Stimulated activated naive CD4-positive, alpha-beta T cell (primary cell): ENCODE measurements around the gene SNN.
A peak's percentile ranks its signal among the peaks of the same experiment; 100 is the strongest.

Source experiments
- DNase-seq, 6 experiments: peaks; one replicate each; lab custom pipeline; 2025; lab: John Stamatoyannopoulos, UW

SNN gene

GRCh38 chr16:11699234-11699894 lies 31.1 kb downstream of the SNN start:
- DNase-seq: no peak

- no peak for DNase-seq
Observed at GRCh38 chr16:11700264-11701029, 32.2 kb downstream of the SNN start.

DNA sequence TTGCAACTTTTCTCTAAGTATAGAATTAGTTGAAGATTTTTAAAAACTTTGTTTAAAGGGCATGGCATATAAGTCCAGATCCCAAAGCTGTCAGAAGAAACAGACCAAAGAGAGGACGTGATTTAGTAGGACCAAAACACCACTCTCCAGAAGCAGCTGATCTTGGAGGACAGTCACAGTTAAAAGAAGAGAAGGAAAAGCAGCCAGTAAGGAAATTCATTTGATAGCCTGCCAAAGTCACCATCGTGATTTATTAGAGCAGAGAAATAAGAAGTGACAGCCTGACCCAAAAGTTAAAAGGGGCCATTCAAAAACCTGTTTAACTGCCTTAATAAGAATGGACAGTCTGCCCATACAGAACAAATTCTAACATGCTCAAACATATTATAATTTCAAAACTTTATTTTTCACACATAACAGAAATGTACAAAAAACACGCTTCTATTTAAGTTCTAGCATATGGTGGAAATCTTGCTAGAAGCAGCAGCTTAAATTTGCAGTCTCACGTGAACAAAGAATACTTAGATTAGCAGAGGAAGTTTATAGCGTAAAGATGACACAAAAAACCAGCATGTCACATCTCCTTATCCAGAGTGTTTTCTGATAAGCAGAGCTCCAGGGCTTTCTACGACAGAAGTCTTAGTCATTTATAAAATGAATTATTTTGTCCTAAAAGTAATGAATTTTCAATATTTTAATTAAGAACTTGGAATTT lies 37.2 kb downstream of the SNN start:
- no peak for DNase-seq

- no peak for DNase-seq
Observed at GRCh38 chr16:11706180-11706742, 38.0 kb downstream of the SNN start.

- no peak for DNase-seq
Observed at GRCh38 chr16:11707679-11708197, 39.5 kb downstream of the SNN start.

- DNase-seq: no peak
Observed at GRCh38 chr16:11708421-11708820, 40.2 kb downstream of the SNN start.

GRCh38 chr16:11711662-11712061 lies 43.4 kb downstream of the SNN start:
- no peak for DNase-seq

- no peak for DNase-seq
Observed at GRCh38 chr16:11712122-11712521, 43.9 kb downstream of the SNN start.

DNA sequence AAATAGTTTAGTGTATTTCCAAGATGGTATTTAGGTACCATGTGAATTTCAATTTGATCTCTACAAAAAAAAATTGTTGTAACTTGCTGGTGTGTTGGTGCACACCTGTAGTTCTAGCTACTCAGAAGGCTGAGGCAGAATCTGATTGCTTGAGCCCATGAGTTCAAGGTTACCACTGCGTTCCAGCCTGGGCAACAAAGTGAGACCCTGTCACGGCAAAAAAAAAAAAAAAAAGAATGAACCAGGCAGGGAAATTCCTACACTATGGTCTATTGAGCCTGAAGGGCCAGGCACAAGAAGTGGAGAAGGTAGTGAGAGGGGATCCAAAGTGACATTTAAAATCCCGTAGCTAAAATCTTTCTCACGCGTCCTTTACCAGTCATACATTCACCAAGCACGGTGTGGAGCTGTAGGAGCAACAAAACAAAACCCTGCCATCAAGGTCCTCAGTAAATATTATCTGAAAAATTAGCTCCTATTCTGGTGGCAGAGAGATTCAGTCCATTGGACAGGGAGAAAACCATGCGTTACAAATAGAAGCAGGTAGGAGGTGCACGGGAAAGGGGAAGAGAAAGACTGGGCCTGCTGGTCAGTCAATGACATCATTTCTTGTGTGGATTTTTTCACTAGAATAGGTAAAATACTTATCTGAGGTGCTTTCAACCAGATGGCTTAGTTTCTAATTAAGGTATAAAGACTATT lies 47.1 kb downstream of the SNN start:
- DNase-seq: peak in 1 of 6 experiments; percentile 11

DNA sequence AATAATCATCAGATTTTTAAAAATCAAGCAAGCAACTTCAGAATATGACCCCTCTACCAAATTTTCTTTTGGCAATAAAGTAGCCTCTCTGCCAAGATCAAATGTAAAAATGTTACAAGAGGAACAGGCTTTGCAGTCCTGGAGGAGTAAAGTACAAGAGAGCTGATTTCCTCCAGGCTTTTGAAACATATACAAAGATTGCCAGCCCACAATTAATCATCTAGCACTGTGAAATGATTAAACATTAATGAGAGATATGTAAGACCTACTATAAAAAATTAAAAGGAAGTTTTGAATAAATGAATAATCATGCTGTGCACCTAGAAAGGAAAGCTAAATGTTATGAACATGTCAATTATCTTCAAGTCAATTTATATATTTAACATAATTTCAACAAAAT lies 48.1 kb downstream of the SNN start:
- no peak for DNase-seq

DNA sequence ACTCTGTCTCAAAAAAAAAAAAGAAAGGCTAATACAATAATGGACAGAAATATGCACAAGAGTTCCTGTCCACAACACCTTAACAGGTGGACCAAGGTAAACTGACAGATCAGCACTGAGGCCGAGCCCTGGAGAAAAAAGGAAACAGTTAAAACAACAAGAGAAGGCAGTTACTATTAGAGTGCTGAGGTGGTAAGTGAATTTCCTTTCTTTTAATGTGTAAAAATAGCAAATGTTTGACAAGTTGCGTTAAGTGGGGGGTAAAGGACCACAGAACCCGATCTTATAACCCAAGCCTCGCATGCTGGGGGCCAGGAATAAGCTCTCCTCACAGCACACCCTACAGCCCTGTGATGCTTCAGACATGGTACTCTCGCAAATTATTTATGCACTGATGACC lies 49.6 kb downstream of the SNN start:
- no peak for DNase-seq

- DNase-seq: no peak
Observed at GRCh38 chr16:11719171-11719570, 50.9 kb downstream of the SNN start.

DNA sequence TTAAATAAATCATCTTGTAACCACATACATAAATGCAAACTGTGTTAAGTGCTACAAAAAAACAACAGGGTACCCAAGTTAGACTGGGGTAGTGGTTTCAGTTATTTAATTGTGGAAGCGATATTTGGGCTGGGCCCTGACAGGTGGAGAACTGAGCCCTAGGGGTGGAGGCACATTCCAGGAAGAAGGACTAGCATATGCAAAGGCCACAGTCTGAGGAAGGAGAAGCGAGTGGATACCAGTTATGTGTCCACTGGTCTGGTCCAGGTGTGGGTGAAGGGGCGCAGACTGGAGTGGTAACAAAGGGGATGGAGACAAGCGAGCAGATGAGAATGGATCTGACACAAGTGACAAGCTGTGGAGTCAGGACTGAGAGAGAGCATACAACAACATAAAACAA lies 51.5 kb downstream of the SNN start:
- DNase-seq: no peak

GRCh38 chr16:11721781-11722467 lies 53.7 kb downstream of the SNN start:
- no peak for DNase-seq

GRCh38 chr16:11722468-11722808 lies 54.2 kb downstream of the SNN start:
- no peak for DNase-seq

DNA sequence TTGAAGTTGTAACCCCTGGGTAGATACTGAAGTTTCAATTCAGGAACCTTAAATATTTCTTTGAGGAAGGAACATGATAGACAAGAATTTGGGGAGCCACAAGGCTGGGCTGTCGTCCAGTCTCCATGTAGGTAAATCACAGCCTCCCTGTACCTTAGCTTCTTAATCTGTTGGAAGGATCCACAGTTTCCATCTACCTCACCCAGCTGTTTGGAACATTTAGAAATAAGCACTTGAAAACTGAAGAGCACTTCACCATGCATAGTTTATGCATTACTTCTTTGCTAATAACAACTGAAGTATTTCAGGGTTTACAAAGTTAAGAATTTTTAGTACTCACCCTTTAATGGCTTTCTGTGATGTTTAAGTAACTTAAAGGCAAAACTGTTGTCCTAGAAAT lies 57.2 kb downstream of the SNN start:
- no peak for DNase-seq

GRCh38 chr16:11726008-11726407 lies 57.8 kb downstream of the SNN start:
- no peak for DNase-seq

- DNase-seq: no peak
Observed at GRCh38 chr16:11727796-11728543, 59.7 kb downstream of the SNN start.
